Activated T-helper 2 cell treated with anti-CD3 and anti-CD28 coated beads, Interferon-gamma antibody, Interleukin-2, Interleukin-4, amounts not matched to agents 10 μg/mL and 5 μg/mL and 100 μg/mL, durations not matched to agents 14 hours and 24 hours and 36 hours (primary cell): ENCODE results near the gene NEK10. TPM values are rescaled to one million over a fixed set of nuclear protein-coding genes. Genes with fewer than 3 reads are reported as not detected.
"Not testable (repeated sequence)": the region's sequence is repeated elsewhere in the genome, so short reads cannot be mapped to it uniquely, and the experiment has no call there.

Source experiments
- DNase-seq: peaks from one replicate; pipeline ENCODE4 v3.0.0; 2021; ENCODE audit warnings: low spot score
- H3K27ac Mint-ChIP-seq: one replicate; pipeline ENCODE4 v1.8.0; 2021; ENCODE audit warnings: mixed read lengths
- H3K27me3 Mint-ChIP-seq: one replicate; pipeline ENCODE4 v1.8.0; 2021; ENCODE audit warnings: low read depth, mixed read lengths
- H3K36me3 Mint-ChIP-seq: one replicate; pipeline ENCODE4 v1.8.0; 2021; ENCODE audit warnings: low read depth, mixed read lengths
- H3K4me1 Mint-ChIP-seq: one replicate; pipeline ENCODE4 v1.8.0; 2021; ENCODE audit warnings: low read depth, mixed read lengths
- H3K4me3 Mint-ChIP-seq: one replicate; pipeline ENCODE4 v1.8.0; 2021; ENCODE audit warnings: low read depth, mild to moderate bottlenecking, moderate library complexity, mixed read lengths
- H3K9me3 Mint-ChIP-seq: one replicate; pipeline ENCODE4 v1.8.0; 2021; ENCODE audit warnings: mixed read lengths
- intact Hi-C: fragments of 100-400 bp; cut with micrococcal nuclease; formaldehyde crosslinking; loops from one replicate; pipeline ENCODE4 v1.15.1; 2023
- total RNA-seq: library from RNA; stranded (reverse); gene quantifications from 2 replicates; pipeline ENCODE4 v1.2.3, GENCODE V29; 2022

NEK10 gene
- total RNA-seq, 1 donor from 2014 or later = 0.84 TPM

- DNase-seq = no peak
- H3K9me3 Mint-ChIP-seq = no peaks in the 10 kb centered on the region
- no peak overlapping the region for H3K4me3 Mint-ChIP-seq
- H3K4me1 Mint-ChIP-seq = peaks cover 24% of the 10 kb centered on the region
- intact Hi-C loops = no loop called here
- H3K27me3 Mint-ChIP-seq = no peaks in the 10 kb centered on the region
- H3K36me3 Mint-ChIP-seq = peaks cover 10% of the 10 kb centered on the region
- no peak overlapping the region for H3K27ac Mint-ChIP-seq
Measured at GRCh38 chr3:27345045-27345444, 24.1 kb downstream of the NEK10 start.

- intact Hi-C loops = no loop called here
- no peak overlapping the region for H3K4me3 Mint-ChIP-seq
- H3K27me3 Mint-ChIP-seq = no peaks in the 10 kb centered on the region
- peaks cover 10% of the 10 kb centered on the region for H3K36me3 Mint-ChIP-seq
- H3K4me1 Mint-ChIP-seq = peaks cover 17% of the 10 kb centered on the region
- no peak overlapping the region for H3K27ac Mint-ChIP-seq
- no peaks in the 10 kb centered on the region for H3K9me3 Mint-ChIP-seq
- no peak for DNase-seq
Measured at GRCh38 chr3:27344192-27344591, 25.0 kb downstream of the NEK10 start.

- H3K9me3 Mint-ChIP-seq = peaks cover 9% of the 10 kb centered on the region
- intact Hi-C loops = no loop called here
- peaks cover 7% of the 10 kb centered on the region for H3K36me3 Mint-ChIP-seq
- no peak overlapping the region for H3K4me3 Mint-ChIP-seq
- H3K27me3 Mint-ChIP-seq = no peaks in the 10 kb centered on the region
- no peak overlapping the region for H3K27ac Mint-ChIP-seq
- H3K4me1 Mint-ChIP-seq = peaks cover 15% of the 10 kb centered on the region
- no peak for DNase-seq
Measured at GRCh38 chr3:27342267-27342666, 26.9 kb downstream of the NEK10 start.

- peaks cover 7% of the 10 kb centered on the region for H3K27me3 Mint-ChIP-seq
- H3K9me3 Mint-ChIP-seq = peaks cover 19% of the 10 kb centered on the region
- H3K36me3 Mint-ChIP-seq = peaks cover 7% of the 10 kb centered on the region
- DNase-seq = no peak
- no peak overlapping the region for H3K27ac Mint-ChIP-seq
- intact Hi-C loops = no loop called here
- no peak overlapping the region for H3K4me3 Mint-ChIP-seq
- H3K4me1 Mint-ChIP-seq = peaks cover 9% of the 10 kb centered on the region
Measured at GRCh38 chr3:27340534-27340933, 28.6 kb downstream of the NEK10 start.

- intact Hi-C loops = no loop called here
- Mint-ChIP-seq H3K27me3 (peaks cover 12% of the 10 kb centered on the region), H3K9me3 (peaks cover 25% of the 10 kb centered on the region), H3K4me3 (no peak overlapping the region), H3K27ac (no peak overlapping the region), H3K4me1 (peaks cover under 1% of the 10 kb centered on the region), H3K36me3 (no peaks in the 10 kb centered on the region)
- DNase-seq = no peak
Measured at GRCh38 chr3:27335571-27335970, 33.6 kb downstream of the NEK10 start.

GRCh38 chr3:27333843-27334242, 35.3 kb downstream of the NEK10 start:
- H3K27me3 Mint-ChIP-seq = peaks cover 12% of the 10 kb centered on the region

GRCh38 chr3:27328982-27329762, 40.0 kb downstream of the NEK10 start:
- H3K27ac Mint-ChIP-seq, H3K27me3 Mint-ChIP-seq, H3K4me3 Mint-ChIP-seq, DNase-seq, intact Hi-C loops, H3K36me3 Mint-ChIP-seq, H3K4me1 Mint-ChIP-seq: not testable (repeated sequence)
- peaks cover 16% of the 10 kb centered on the region for H3K9me3 Mint-ChIP-seq

More at GRCh38 chr3:27333843-27334242, 35.3 kb downstream of the NEK10 start:
- Mint-ChIP-seq H3K36me3 (no peaks in the 10 kb centered on the region), H3K9me3 (peaks cover 29% of the 10 kb centered on the region), H3K4me1 (no peaks in the 10 kb centered on the region), H3K27ac (no peak overlapping the region), H3K4me3 (no peak overlapping the region)
- intact Hi-C loops = no loop called here
- DNase-seq = no peak

GRCh38 chr3:27326629-27327545, 42.3 kb downstream of the NEK10 start:
- H3K4me1 Mint-ChIP-seq = peaks cover 7% of the 10 kb centered on the region
- no peaks in the 10 kb centered on the region for H3K27me3 Mint-ChIP-seq
- no peak overlapping the region for H3K27ac Mint-ChIP-seq

GRCh38 chr3:27326202-27326601, 43.0 kb downstream of the NEK10 start:
- peaks cover 10% of the 10 kb centered on the region for H3K9me3 Mint-ChIP-seq
- no peak overlapping the region for H3K27ac Mint-ChIP-seq
- no peak overlapping the region for H3K4me3 Mint-ChIP-seq
- DNase-seq = no peak
- peaks cover 5% of the 10 kb centered on the region for H3K36me3 Mint-ChIP-seq
- peaks cover 7% of the 10 kb centered on the region for H3K4me1 Mint-ChIP-seq
- H3K27me3 Mint-ChIP-seq = no peaks in the 10 kb centered on the region
- intact Hi-C loops = no loop called here

More at GRCh38 chr3:27326629-27327545, 42.3 kb downstream of the NEK10 start:
- intact Hi-C loops = no loop called here
- H3K36me3 Mint-ChIP-seq = peaks cover 5% of the 10 kb centered on the region
- H3K9me3 Mint-ChIP-seq = peaks cover 10% of the 10 kb centered on the region
- H3K4me3 Mint-ChIP-seq = no peak overlapping the region
- DNase-seq = no peak

- Mint-ChIP-seq H3K36me3 (peaks cover 5% of the 10 kb centered on the region), H3K27me3 (no peaks in the 10 kb centered on the region), H3K4me1 (peaks cover 7% of the 10 kb centered on the region), H3K9me3 (peaks cover 10% of the 10 kb centered on the region), H3K4me3 (no peak overlapping the region), H3K27ac (no peak overlapping the region)
- DNase-seq = no peak
- intact Hi-C loops = no loop called here
Measured at GRCh38 chr3:27325419-27325818, 43.8 kb downstream of the NEK10 start.

- Mint-ChIP-seq H3K4me3 (no peak overlapping the region), H3K27ac (no peak overlapping the region), H3K4me1 (peaks cover 7% of the 10 kb centered on the region), H3K9me3 (peaks cover 10% of the 10 kb centered on the region), H3K36me3 (peaks cover 5% of the 10 kb centered on the region), H3K27me3 (peaks cover under 1% of the 10 kb centered on the region)
- no peak for DNase-seq
- intact Hi-C loops = no loop called here
Measured at GRCh38 chr3:27324686-27325085, 44.5 kb downstream of the NEK10 start.

- Mint-ChIP-seq H3K4me3 (no peak overlapping the region), H3K4me1 (peaks cover 7% of the 10 kb centered on the region), H3K36me3 (no peaks in the 10 kb centered on the region), H3K27ac (no peak overlapping the region), H3K27me3 (peaks cover 7% of the 10 kb centered on the region), H3K9me3 (peaks cover under 1% of the 10 kb centered on the region)
- no peak for DNase-seq
- intact Hi-C loops = no loop called here
Measured at GRCh38 chr3:27323087-27323570, 46.1 kb downstream of the NEK10 start.

- no peak for DNase-seq
- peaks cover 7% of the 10 kb centered on the region for H3K27me3 Mint-ChIP-seq
- H3K9me3 Mint-ChIP-seq = no peaks in the 10 kb centered on the region
- H3K4me1 Mint-ChIP-seq = peaks cover 7% of the 10 kb centered on the region
- no peak overlapping the region for H3K4me3 Mint-ChIP-seq
- no peaks in the 10 kb centered on the region for H3K36me3 Mint-ChIP-seq
- no peak overlapping the region for H3K27ac Mint-ChIP-seq
- intact Hi-C loops = no loop called here
Measured at GRCh38 chr3:27322634-27323033, 46.5 kb downstream of the NEK10 start.
